ENCODE data around the gene PAAF1. TPM values are rescaled to one million over a fixed set of nuclear protein-coding genes. Genes with fewer than 3 reads are reported as not detected.

Gene PAAF1
- total and polyA plus RNA-seq, 2 experiments from 2014 or later, result 13.6 to 18.1 TPM

- H3K27ac ChIP-seq (ENCODE audit: low read depth), result no peak overlapping the region
- no peaks in the 10 kb centered on the region for H3K79me2 ChIP-seq (replicated peaks; ENCODE audit: insufficient read depth)
- no peak for DNase-seq (ENCODE audit: low spot score)
- no peak for ATAC-seq
- TF ChIP-seq JUNB (IDR thresholded peaks at IDR 0.05; ENCODE audit: unreplicated experiment) (no peak), NANOG (IDR thresholded peaks at IDR 0.05; ENCODE audit: borderline replicate concordance) (no peak)
- H3K9me2 ChIP-seq (ENCODE audit: insufficient read depth), result no peaks in the 10 kb centered on the region
- H3K36me3 ChIP-seq (ENCODE audit: insufficient read depth), result peaks cover 10% of the 10 kb centered on the region
- no peaks in the 10 kb centered on the region for H3K4me1 ChIP-seq (ENCODE audit: insufficient read depth)
- peaks cover 15% of the 10 kb centered on the region for H3K27me3 Mint-ChIP-seq (ENCODE audit: insufficient read depth, low read depth, poor library complexity)
- H3K4me3 Mint-ChIP-seq, result no peak overlapping the region
- no peak overlapping the region for H3K4me2 ChIP-seq
- H3K4me1 Mint-ChIP-seq, result no peaks in the 10 kb centered on the region; the same call in 2 of the 3 replicates
- H4K20me1 ChIP-seq (replicated peaks; ENCODE audit: insufficient read depth), result no peaks in the 10 kb centered on the region; the same call in 1 of the 2 replicates
- H3F3A ChIP-seq (replicated peaks; ENCODE audit: low read depth), result 0 out of 2 replicates have a peak, but pooled peaks cover 5% of the 10 kb centered on the region
- 0 out of 2 replicates have a peak overlapping the region, but pooled peaks have one; percentile 5 for H3K27ac Mint-ChIP-seq
- H2AFZ ChIP-seq, result no peak overlapping the region
- peaks cover 24% of the 10 kb centered on the region for H3K36me3 Mint-ChIP-seq (ENCODE audit: low read depth)
- no peaks in the 10 kb centered on the region for H3K27me3 ChIP-seq (ENCODE audit: insufficient read depth)
- no peaks in the 10 kb centered on the region; the same call in 2 of the 3 replicates for H3K9me3 Mint-ChIP-seq
- H3K4me3 ChIP-seq, result no peak overlapping the region
These were observed 94.4 kb downstream of the PAAF1 start for GRCh38 chr11:73971175-73971719.

GRCh38 chr11:73972187-73972586 lies 95.4 kb downstream of the PAAF1 start:
- Histone ChIP-seq H3K36me3 (ENCODE audit: insufficient read depth) (peaks cover 18% of the 10 kb centered on the region), H2AFZ (no peak overlapping the region), H4K20me1 (replicated peaks; ENCODE audit: insufficient read depth) (no peaks in the 10 kb centered on the region; the same call in 1 of the 2 replicates), H3K4me2 (no peak overlapping the region), H3K27ac (ENCODE audit: low read depth) (no peak overlapping the region), H3K9me2 (ENCODE audit: insufficient read depth) (no peaks in the 10 kb centered on the region), H3K27me3 (ENCODE audit: insufficient read depth) (no peaks in the 10 kb centered on the region), H3F3A (replicated peaks; ENCODE audit: low read depth) (0 out of 2 replicates have a peak, but pooled peaks cover 5% of the 10 kb centered on the region), H3K4me3 (no peak overlapping the region), H3K4me1 (ENCODE audit: insufficient read depth) (no peaks in the 10 kb centered on the region), H3K79me2 (replicated peaks; ENCODE audit: insufficient read depth) (no peaks in the 10 kb centered on the region)
- H3K4me3 Mint-ChIP-seq, result no peak overlapping the region
- H3K9me3 Mint-ChIP-seq, result no peaks in the 10 kb centered on the region; the same call in 2 of the 3 replicates
- ATAC-seq, result no peak
- no peak overlapping the region for H3K27ac Mint-ChIP-seq
- H3K4me1 Mint-ChIP-seq, result no peaks in the 10 kb centered on the region; the same call in 2 of the 3 replicates
- H3K27me3 Mint-ChIP-seq (ENCODE audit: insufficient read depth, low read depth, poor library complexity), result peaks cover 15% of the 10 kb centered on the region
- H3K36me3 Mint-ChIP-seq (ENCODE audit: low read depth), result peaks cover 34% of the 10 kb centered on the region
- no peak for DNase-seq (ENCODE audit: low spot score)
- TF ChIP-seq NANOG (IDR thresholded peaks at IDR 0.05; ENCODE audit: borderline replicate concordance), result no peak
- 0 out of 2 replicates have a peak, but pooled peaks have one; percentile 2 for TF ChIP-seq POLR2AphosphoS5 (IDR thresholded peaks at IDR 0.05; ENCODE audit: low read depth)
- no peak for TF ChIP-seq EZH2 (IDR thresholded peaks at IDR 0.05; ENCODE audit: low read depth, unreplicated experiment)
- TF ChIP-seq JUNB (IDR thresholded peaks at IDR 0.05; ENCODE audit: unreplicated experiment), result no peak
- TF ChIP-seq ETS1 (IDR thresholded peaks at IDR 0.05), result no peak
- no peak for TF ChIP-seq REST (IDR thresholded peaks at IDR 0.05; ENCODE audit: unreplicated experiment)
- no peak for TF ChIP-seq ZNF462 (CRISPR knock-in tag; IDR thresholded peaks at IDR 0.05)
- TF ChIP-seq CTCF (conservative IDR thresholded peaks at IDR 0.05; ENCODE audit: low read depth in 2 of 2), result no peak
